ENCODE measurements around the gene PRKCZ. TPM values are rescaled to one million over a fixed set of nuclear protein-coding genes. Genes with fewer than 3 reads are reported as not detected.

Gene PRKCZ
- total and polyA plus RNA-seq, 4 donors = 4.8 to 9.9 (median 8.4) TPM

DNA sequence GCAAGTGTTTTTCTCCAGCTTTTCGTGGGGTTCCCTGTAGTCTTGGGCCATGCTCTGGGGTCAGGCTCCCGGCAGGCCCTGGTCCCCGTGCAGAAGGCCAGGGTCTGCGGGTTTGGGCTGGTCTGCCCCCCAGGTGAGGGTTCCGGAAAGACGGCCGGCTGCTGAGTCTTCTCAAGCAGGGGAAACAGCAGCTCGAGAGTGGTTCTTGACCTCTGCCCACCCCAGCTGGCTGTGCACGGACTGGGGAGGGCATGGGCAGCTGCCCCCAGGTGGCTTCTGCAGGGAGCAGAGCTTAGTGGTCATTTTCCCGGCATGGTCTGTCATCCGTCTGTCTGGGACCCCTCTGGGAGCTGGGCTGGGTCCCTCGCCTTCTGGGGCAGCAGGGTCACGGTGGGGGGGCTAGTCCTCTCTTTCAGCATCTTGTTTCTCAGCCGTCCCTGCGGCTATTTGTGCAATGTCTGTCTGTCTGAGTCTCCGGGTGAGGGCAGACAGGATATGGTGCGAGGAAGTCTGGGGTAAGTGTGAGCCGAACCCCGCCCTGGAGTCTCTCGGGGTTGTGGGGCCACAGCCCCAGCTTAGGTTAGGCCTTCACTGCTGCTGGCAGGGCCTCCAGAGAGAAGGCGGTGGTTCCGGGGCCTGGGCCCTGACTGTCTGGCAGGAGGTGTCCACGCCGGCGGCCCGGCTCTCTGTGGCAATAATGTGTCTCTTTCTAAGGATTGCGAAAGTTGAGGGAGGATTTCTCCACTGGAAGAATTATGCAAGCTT lies 184.0 kb downstream of the PRKCZ start:
- Histone ChIP-seq H3K9ac (ENCODE audit: low read depth in 1 of 2, low read length in 2 of 2) (peak overlapping the region; percentile 71 to 76), H3K4me3 (ENCODE audit: low read depth in 1 of 3, low read length in 3 of 3) (peak overlapping the region in 2 of 3 donors; percentile 8 to 14), H3K9me3 (ENCODE audit: control insufficient read depth in 4 of 4, low read length in 3 of 4) (no peaks in the 10 kb centered on the region), H3K36me3 (ENCODE audit: control insufficient read depth in 4 of 4, insufficient read depth in 3 of 4, low read depth in 1 of 4, low read length in 3 of 4) (no peaks in the 10 kb centered on the region), H3K4me1 (ENCODE audit: control insufficient read depth in 4 of 4, insufficient read depth in 4 of 4, low read length in 3 of 4) (peaks cover 53 to 90% (median 73%) of the 10 kb centered on the region in 4 donors), H3K27ac (ENCODE audit: low read depth in 1 of 2, low read length in 2 of 2) (peak overlapping the region; percentile 91 to 93), H3K27me3 (ENCODE audit: control insufficient read depth in 4 of 4, insufficient read depth in 4 of 4, low read length in 3 of 4) (no peaks in the 10 kb centered on the region)
- peak; percentile 70 for DNase-seq (ENCODE audit: low spot score)
- peak in 1 of 2 donors; percentile 80 for TF ChIP-seq EGR1 (IDR thresholded peaks at IDR 0.05; ENCODE audit: low read depth in 2 of 2)
- TF ChIP-seq RAD21 (IDR thresholded peaks at IDR 0.05) = peak; percentile 60 to 61
- TF ChIP-seq SP1 (IDR thresholded peaks at IDR 0.05) = peak; percentile 61
- peak; percentile 88 for TF ChIP-seq MAX (IDR thresholded peaks at IDR 0.05)
- TF ChIP-seq GABPA (IDR thresholded peaks at IDR 0.05 in 1 of 2, conservative IDR thresholded peaks at IDR 0.05 in 1 of 2) = peak in 1 of 2 donors; percentile 69
- no peak for TF ChIP-seq TAF1 (conservative IDR thresholded peaks at IDR 0.05)
- TF ChIP-seq FOXA2 (IDR thresholded peaks at IDR 0.05) = no peak
- peak; percentile 58 to 89 for TF ChIP-seq RXRA (IDR thresholded peaks at IDR 0.05)
- TF ChIP-seq YY1 (IDR thresholded peaks at IDR 0.05) = peak; percentile 57
- peak; percentile 47 for TF ChIP-seq FOXA1 (IDR thresholded peaks at IDR 0.05)
- TF ChIP-seq HNF4G (IDR thresholded peaks at IDR 0.05) = no peak
- TF ChIP-seq NR2F2 (IDR thresholded peaks at IDR 0.05) = peak; percentile 73
- TF ChIP-seq REST (IDR thresholded peaks at IDR 0.05) = peak; percentile 76
- TF ChIP-seq, protein P1, sequence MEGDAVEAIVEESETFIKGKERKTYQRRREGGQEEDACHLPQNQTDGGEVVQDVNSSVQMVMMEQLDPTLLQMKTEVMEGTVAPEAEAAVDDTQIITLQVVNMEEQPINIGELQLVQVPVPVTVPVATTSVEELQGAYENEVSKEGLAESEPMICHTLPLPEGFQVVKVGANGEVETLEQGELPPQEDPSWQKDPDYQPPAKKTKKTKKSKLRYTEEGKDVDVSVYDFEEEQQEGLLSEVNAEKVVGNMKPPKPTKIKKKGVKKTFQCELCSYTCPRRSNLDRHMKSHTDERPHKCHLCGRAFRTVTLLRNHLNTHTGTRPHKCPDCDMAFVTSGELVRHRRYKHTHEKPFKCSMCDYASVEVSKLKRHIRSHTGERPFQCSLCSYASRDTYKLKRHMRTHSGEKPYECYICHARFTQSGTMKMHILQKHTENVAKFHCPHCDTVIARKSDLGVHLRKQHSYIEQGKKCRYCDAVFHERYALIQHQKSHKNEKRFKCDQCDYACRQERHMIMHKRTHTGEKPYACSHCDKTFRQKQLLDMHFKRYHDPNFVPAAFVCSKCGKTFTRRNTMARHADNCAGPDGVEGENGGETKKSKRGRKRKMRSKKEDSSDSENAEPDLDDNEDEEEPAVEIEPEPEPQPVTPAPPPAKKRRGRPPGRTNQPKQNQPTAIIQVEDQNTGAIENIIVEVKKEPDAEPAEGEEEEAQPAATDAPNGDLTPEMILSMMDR (IDR thresholded peaks at IDR 0.05; ENCODE audit: low read depth, low read length, missing input control) = no peak
- TF ChIP-seq, protein P2, sequence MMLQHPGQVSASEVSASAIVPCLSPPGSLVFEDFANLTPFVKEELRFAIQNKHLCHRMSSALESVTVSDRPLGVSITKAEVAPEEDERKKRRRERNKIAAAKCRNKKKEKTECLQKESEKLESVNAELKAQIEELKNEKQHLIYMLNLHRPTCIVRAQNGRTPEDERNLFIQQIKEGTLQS (IDR thresholded peaks at IDR 0.05) = peak; percentile 52
- peak in 1 of 2 donors; percentile 75 for TF ChIP-seq JUND (IDR thresholded peaks at IDR 0.05)
- peak; percentile 66 to 82 for TF ChIP-seq HNF4A (conservative IDR thresholded peaks at IDR 0.05)
- peak; percentile 73 for TF ChIP-seq ZBTB33 (IDR thresholded peaks at IDR 0.05)
- 15% methylated on average over 27 of the region's 27 CpGs for WGBS
